ENCODE data around the gene SLC35B4.

The SLC35B4 gene

DNA sequence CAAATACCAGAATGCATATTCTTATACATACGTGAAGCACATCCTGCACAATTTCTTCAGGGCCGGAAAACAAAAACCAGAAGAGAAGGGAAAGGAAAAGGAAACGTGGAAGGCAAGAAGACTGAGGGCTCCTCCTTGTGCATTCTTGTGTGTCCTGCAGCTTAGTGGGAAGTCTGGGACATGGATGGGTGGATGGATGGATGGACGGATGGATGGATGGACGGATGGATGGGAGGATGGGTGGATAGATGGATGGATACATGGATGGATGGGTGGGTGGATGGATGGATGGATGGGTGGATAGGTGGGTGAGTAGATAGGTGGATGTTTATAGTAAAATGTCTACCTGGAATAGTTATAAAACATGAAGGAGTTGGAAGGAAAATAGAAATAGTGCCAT lies 30.8 kb upstream of the SLC35B4 start:
- no peak overlapping the region for H3K4me3 ChIP-seq (ENCODE audit: low read depth, low read length)
- TF ChIP-seq, protein P1, sequence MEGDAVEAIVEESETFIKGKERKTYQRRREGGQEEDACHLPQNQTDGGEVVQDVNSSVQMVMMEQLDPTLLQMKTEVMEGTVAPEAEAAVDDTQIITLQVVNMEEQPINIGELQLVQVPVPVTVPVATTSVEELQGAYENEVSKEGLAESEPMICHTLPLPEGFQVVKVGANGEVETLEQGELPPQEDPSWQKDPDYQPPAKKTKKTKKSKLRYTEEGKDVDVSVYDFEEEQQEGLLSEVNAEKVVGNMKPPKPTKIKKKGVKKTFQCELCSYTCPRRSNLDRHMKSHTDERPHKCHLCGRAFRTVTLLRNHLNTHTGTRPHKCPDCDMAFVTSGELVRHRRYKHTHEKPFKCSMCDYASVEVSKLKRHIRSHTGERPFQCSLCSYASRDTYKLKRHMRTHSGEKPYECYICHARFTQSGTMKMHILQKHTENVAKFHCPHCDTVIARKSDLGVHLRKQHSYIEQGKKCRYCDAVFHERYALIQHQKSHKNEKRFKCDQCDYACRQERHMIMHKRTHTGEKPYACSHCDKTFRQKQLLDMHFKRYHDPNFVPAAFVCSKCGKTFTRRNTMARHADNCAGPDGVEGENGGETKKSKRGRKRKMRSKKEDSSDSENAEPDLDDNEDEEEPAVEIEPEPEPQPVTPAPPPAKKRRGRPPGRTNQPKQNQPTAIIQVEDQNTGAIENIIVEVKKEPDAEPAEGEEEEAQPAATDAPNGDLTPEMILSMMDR (IDR thresholded peaks at IDR 0.05; ENCODE audit: borderline replicate concordance, insufficient read depth, low read depth, low read length), result no peak

DNA sequence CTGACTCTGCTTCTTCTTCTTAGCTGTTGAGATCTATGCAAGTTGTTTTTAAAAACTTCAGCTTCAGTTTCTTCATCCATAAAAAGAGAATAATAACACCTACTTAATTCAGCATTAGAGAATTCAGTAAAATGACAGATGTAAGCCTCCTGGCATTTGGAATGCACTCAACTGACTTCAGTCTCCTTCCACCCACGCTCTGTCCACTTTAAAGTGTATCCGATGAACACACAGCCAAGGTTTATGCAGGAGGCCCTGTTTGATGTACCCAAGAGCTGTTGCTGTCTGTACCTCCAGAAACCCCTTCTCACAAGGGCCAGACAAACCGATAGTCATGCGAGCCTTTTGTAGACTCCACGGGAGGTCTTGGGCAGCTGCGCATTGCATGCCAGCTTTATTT lies 27.1 kb upstream of the SLC35B4 start:
- H3K4me3 ChIP-seq (ENCODE audit: low read depth, low read length), result no peak overlapping the region
- TF ChIP-seq, protein P1 (IDR thresholded peaks at IDR 0.05; ENCODE audit: borderline replicate concordance, insufficient read depth, low read depth, low read length), result no peak

DNA sequence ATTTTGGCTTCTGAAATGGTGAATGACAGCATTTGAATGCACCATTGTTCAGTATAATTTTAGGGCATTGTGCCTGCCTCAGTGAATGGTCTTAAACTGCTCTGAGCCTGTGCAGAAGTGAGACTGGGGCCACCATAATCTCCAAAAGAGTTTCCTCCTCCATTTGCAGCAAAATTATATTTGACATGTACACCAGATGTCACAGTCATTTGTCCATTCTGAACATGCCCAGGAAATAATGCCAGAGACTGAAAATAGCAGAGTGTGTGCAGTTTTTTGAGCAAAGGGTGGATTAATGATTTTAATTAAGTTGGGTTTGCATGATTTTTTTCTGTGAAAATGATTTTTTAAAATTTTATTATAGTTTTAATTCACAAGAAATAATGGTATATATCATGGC lies 26.4 kb upstream of the SLC35B4 start:
- H3K4me3 ChIP-seq (ENCODE audit: low read depth, low read length), result no peak overlapping the region
- TF ChIP-seq, protein P1 (IDR thresholded peaks at IDR 0.05; ENCODE audit: borderline replicate concordance, insufficient read depth, low read depth, low read length), result no peak

DNA sequence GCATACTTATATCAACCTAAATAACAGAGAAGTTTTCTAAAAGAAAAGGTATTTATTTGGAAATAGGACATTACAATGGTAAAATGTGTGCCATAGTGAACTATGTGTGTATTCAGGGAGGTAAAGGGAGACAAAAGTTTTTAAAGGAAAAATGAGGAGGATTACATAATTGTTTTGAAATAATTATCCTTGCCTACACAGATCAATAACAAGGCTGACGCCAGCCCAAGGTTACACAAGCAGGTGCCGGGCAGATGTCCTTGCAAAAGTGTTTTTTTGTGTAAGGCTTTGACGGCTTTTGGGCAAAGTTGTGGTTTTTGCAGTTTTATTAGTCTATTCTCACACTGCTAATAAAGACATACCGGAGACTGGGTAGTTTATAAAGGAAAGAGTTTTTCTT lies 22.7 kb upstream of the SLC35B4 start:
- TF ChIP-seq, protein P1 (IDR thresholded peaks at IDR 0.05; ENCODE audit: borderline replicate concordance, insufficient read depth, low read depth, low read length), result no peak
- H3K4me3 ChIP-seq (ENCODE audit: low read depth, low read length), result no peak overlapping the region

DNA sequence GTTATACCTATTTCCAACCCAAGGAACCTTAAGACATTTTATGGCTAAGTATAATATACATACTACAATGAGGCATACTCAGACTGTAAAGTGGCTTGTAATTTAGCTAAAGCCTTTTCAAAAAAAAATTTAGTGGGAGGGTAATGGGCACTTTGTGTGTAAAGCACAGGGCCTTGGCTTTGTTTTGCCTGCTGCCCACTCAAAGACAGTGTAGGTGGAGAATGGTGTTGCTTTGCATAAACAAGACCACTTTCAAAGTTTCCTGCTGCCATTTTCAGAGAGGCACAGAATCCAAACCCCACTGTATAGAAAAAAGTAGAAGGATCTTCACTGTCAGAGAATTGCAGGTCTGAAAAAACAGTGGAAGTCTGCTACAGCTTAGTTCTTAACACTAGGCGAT lies 21.2 kb upstream of the SLC35B4 start:
- TF ChIP-seq, protein P1 (IDR thresholded peaks at IDR 0.05; ENCODE audit: borderline replicate concordance, insufficient read depth, low read depth, low read length), result no peak
- no peak overlapping the region for H3K4me3 ChIP-seq (ENCODE audit: low read depth, low read length)

DNA sequence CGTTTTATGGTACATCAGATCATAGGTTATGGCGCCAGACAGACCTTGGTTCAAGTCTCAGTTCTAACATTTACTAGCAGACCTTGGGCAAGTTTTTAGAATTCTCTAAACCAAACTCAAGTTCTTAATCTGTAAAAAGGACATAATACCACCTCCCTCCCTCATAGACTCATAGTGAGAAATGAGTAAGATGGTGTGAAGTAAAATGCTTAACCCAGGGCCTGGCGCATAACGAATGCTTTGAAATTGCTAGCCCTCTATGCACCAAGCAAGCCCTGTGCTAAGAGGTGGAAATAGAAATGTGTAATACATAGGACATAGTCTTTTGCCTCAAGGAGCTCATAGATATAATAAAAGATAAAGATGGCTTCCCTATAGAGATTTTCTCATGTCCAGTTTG lies 17.7 kb upstream of the SLC35B4 start:
- no peak overlapping the region for H3K4me3 ChIP-seq (ENCODE audit: low read depth, low read length)
- TF ChIP-seq, protein P1 (IDR thresholded peaks at IDR 0.05; ENCODE audit: borderline replicate concordance, insufficient read depth, low read depth, low read length), result no peak

DNA sequence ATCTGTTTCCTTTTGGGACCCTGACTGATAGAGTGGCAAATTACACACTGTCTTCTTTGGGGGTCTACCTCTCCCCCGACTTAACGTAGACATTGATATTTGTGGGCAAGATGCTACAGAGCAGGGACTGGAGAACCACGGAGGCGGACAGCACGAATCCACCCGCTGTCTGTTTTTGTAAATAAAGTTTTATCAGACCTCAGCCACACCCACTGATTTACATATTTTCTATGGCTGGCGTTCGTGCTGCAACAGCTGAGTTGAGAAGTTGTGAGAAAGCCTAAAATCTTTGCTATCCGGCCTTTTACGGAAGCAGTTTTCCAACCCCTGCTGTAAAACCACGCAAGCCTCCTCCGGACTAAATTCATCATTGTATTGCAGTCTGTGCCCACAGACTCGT lies 17.2 kb upstream of the SLC35B4 start:
- TF ChIP-seq, protein P1 (IDR thresholded peaks at IDR 0.05; ENCODE audit: borderline replicate concordance, insufficient read depth, low read depth, low read length), result no peak
- no peak overlapping the region for H3K4me3 ChIP-seq (ENCODE audit: low read depth, low read length)
